GM12878 (cell line): Measurements from ENCODE around the gene SFN. TPM values are rescaled to one million over a fixed set of nuclear protein-coding genes. Genes with fewer than 3 reads are reported as not detected.

Experiments used
- ASH2L ChIP-seq: fragments of 300-600, 200-600 bp; sonication (generic); IDR thresholded peaks from 2 replicates; pipeline ENCODE4 v1.6.1; 2017; ENCODE audit warnings: low read depth, mild to moderate bottlenecking, borderline replicate concordance
- ATF7 ChIP-seq: fragments of 450-650 bp; IDR thresholded peaks from 2 replicates; pipeline ENCODE4 v1.6.1; 2016; ENCODE audit warnings: low read depth, mild to moderate bottlenecking
- CHD1 ChIP-seq: IDR thresholded peaks from 2 replicates; pipeline ENCODE4 v1.6.1; 2012; ENCODE audit warnings: low read depth, low read length, improper control_type of control experiment
- CHD4 ChIP-seq: fragments of 200-600 bp; sonication (generic); IDR thresholded peaks from 2 replicates; pipeline ENCODE4 v1.6.1; 2016; ENCODE audit warnings: mild to moderate bottlenecking
- DPF2 ChIP-seq: fragments of 450-650 bp; IDR thresholded peaks from 2 replicates; pipeline ENCODE4 v1.6.1; 2017; ENCODE audit warnings: mild to moderate bottlenecking
- ESRRA ChIP-seq: IDR thresholded peaks from 2 replicates; pipeline ENCODE4 v1.6.1; 2012; ENCODE audit warnings: mild to moderate bottlenecking, low read length, improper control_type of control experiment
- ETV6 ChIP-seq, 2 experiments: fragments of 450-650 bp in 1 of 2; IDR thresholded peaks in 1 of 2; conservative IDR thresholded peaks in 1 of 2; 2 replicates each; pipeline ENCODE4 v1.6.1; 2014; ENCODE audit warnings: antibody characterized with exemption in 1 of 2, borderline replicate concordance in 1 of 2, low read depth in 1 of 2, mild to moderate bottlenecking in 1 of 2, moderate library complexity in 1 of 2
- MTA2 ChIP-seq: fragments of 450-650 bp; IDR thresholded peaks from 2 replicates; pipeline ENCODE4 v1.6.1; 2016; ENCODE audit warnings: low read depth, mild to moderate bottlenecking, moderate library complexity
- NBN ChIP-seq: fragments of 450-650 bp; IDR thresholded peaks from 2 replicates; pipeline ENCODE4 v1.6.1; 2016
- POLR2A ChIP-seq: IDR thresholded peaks from 2 replicates; pipeline ENCODE4 v1.6.1; 2011; ENCODE audit warnings: low read depth, mild to moderate bottlenecking, low read length
- POU2F2 ChIP-seq: IDR thresholded peaks from 3 replicates; pipeline ENCODE4 v1.6.1; 2011; ENCODE audit warnings: low read depth, mild to moderate bottlenecking, low read length, borderline replicate concordance
- RELA ChIP-seq: fragments of 450-650 bp; IDR thresholded peaks from 2 replicates; pipeline ENCODE4 v1.8.0; 2014; ENCODE audit warnings: borderline replicate concordance; ENCODE audit not compliant: partially characterized antibody
- SP1 ChIP-seq: IDR thresholded peaks from one replicate; pipeline ENCODE4 v1.6.1; 2011; ENCODE audit warnings: low read depth, low read length
- TCF3 ChIP-seq: IDR thresholded peaks from 2 replicates; pipeline ENCODE4 v1.6.1; 2012; ENCODE audit warnings: low read depth, mild to moderate bottlenecking, low read length, borderline replicate concordance; ENCODE audit not compliant: insufficient read depth
- TCF7 ChIP-seq: IDR thresholded peaks from 2 replicates; pipeline ENCODE4 v1.6.1; 2014; ENCODE audit warnings: antibody characterized with exemption, borderline replicate concordance
- polyA plus RNA-seq, 11 experiments: library from polyadenylated mRNA; depleted of rRNA in 4 of 11; unstranded in 6 of 11; stranded (reverse) in 5 of 11; fragments of >200 nt; fragmentation: Nextera tagmentation in 4 of 11; fragmentation: Illumina TruSeq in 1 of 11; extraction: Ambion mirVana in 4 of 11; extraction: Trizol in 1 of 11; gene quantifications; 1 replicate in 1 of 11; 2 replicates in 10 of 11; pipeline versions ENCODE4 v1.2.1 to v1.2.3, GENCODE V29; 2011 to 2016; ENCODE audit warnings: inconsistent platforms in 2 of 11, missing spikeins in 2 of 11, low read depth in 1 of 11
- total RNA-seq, 4 experiments: library from RNA; depleted of rRNA in 3 of 4; stranded (reverse); fragments of >200 nt in 3 of 4; fragmentation: Illumina TruSeq in 1 of 4; extraction: Trizol in 1 of 4; gene quantifications; 2 replicates each; pipeline versions ENCODE4 v1.2.1 to v1.2.3, GENCODE V29; 2013 to 2021
- TF ChIP-seq, protein P1 (sequence below): fragments of 450-650 bp; formaldehyde crosslinking; IDR thresholded peaks from 2 replicates; pipeline ENCODE4 v1.4.0; 2022; ENCODE audit warnings: mild to moderate bottlenecking, moderate library complexity
- TF ChIP-seq, protein P2 (sequence below): fragments of 450-650 bp; IDR thresholded peaks from 2 replicates; pipeline ENCODE4 v1.6.1; 2017; ENCODE audit warnings: low read depth, mild to moderate bottlenecking, moderate library complexity
- TF ChIP-seq, protein P3 (sequence below): IDR thresholded peaks from 2 replicates; pipeline ENCODE4 v1.6.1; 2012; ENCODE audit warnings: low read length, inconsistent platforms
- TF ChIP-seq, protein P4 (sequence below): fragments of 450-650 bp; IDR thresholded peaks from 2 replicates; pipeline ENCODE4 v1.6.1; 2016; ENCODE audit warnings: mild to moderate bottlenecking
- TF ChIP-seq, protein P5 (sequence below): fragments of 450-650 bp; IDR thresholded peaks from 2 replicates; pipeline ENCODE4 v1.6.1; 2017; ENCODE audit warnings: mild to moderate bottlenecking, low read depth, inconsistent platforms; ENCODE audit not compliant: poor library complexity, severe bottlenecking

The SFN gene
- total and polyA plus RNA-seq, 10 of the 15 experiments (the other 5 are each of a cell fraction or from before 2014, with no cell fraction given) = 0.19 to 2.9 (median 1.0) TPM

DNA sequence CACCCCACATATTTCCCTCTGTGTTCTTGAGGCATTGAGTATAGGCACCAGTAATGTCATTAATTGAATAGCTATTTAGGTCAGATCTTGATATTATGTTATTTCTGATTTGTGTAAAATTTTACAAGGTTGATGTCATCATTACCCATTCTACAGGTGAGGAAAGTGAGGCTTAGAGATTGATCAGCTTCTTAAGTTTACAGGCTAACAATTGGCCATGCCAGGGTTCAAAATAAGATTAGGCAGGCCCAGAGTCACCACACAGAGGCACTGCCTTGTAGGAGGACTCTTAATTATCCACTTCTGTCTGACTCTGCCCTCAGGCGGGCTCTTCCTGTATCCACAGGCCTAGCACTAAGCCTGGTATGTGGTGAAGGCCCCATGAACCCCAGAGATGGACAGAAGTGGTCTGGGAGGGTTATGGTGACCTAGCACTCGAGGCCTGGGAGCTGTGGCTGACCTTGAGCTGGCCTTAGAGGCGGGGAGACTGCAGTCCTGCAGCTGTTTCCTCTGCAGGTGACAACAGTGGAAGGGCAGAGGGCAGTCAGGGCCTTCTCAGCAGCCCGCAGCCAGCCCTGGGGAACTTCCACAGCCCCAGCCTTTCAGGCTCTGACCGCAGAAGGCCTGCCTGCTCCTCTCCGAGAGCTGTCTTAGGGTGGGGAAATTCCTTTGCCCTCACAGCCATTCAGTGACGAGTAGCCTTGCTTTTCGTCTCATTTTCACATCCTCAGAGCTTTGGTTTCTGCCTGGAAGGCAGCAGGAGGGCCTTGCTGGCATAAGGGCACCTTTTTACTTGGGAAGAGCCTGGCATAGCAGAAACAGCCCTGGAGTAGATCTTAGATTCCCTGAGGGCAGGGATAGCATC is 24.2 kb upstream of the SFN start (continued):
- TF ChIP-seq, protein P1, sequence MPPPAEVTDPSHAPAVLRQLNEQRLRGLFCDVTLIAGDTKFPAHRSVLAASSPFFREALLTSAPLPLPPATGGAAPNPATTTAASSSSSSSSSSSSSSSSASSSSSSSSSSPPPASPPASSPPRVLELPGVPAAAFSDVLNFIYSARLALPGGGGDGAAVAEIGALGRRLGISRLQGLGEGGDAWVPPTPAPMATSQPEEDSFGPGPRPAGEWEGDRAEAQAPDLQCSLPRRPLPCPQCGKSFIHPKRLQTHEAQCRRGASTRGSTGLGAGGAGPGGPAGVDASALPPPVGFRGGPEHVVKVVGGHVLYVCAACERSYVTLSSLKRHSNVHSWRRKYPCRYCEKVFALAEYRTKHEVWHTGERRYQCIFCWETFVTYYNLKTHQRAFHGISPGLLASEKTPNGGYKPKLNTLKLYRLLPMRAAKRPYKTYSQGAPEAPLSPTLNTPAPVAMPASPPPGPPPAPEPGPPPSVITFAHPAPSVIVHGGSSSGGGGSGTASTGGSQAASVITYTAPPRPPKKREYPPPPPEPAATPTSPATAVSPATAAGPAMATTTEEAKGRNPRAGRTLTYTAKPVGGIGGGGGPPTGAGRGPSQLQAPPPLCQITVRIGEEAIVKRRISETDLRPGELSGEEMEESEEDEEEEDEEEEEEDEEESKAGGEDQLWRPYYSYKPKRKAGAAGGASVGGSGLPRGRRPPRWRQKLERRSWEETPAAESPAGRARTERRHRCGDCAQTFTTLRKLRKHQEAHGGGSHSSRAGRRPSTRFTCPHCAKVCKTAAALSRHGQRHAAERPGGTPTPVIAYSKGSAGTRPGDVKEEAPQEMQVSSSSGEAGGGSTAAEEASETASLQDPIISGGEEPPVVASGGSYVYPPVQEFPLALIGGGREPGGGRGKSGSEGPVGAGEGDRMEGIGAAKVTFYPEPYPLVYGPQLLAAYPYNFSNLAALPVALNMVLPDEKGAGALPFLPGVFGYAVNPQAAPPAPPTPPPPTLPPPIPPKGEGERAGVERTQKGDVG (CRISPR knock-in tag) = no peak
- peak; percentile 93 for TF ChIP-seq ESRRA
- TF ChIP-seq TCF3 = peak; percentile 74; the same call in 1 of the 2 replicates
- peak; percentile 45 for TF ChIP-seq POLR2A
- TF ChIP-seq MTA2 = peak; percentile 78
- TF ChIP-seq, protein P2, sequence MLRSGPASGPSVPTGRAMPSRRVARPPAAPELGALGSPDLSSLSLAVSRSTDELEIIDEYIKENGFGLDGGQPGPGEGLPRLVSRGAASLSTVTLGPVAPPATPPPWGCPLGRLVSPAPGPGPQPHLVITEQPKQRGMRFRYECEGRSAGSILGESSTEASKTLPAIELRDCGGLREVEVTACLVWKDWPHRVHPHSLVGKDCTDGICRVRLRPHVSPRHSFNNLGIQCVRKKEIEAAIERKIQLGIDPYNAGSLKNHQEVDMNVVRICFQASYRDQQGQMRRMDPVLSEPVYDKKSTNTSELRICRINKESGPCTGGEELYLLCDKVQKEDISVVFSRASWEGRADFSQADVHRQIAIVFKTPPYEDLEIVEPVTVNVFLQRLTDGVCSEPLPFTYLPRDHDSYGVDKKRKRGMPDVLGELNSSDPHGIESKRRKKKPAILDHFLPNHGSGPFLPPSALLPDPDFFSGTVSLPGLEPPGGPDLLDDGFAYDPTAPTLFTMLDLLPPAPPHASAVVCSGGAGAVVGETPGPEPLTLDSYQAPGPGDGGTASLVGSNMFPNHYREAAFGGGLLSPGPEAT = peak; percentile 96
- TF ChIP-seq, protein P3, sequence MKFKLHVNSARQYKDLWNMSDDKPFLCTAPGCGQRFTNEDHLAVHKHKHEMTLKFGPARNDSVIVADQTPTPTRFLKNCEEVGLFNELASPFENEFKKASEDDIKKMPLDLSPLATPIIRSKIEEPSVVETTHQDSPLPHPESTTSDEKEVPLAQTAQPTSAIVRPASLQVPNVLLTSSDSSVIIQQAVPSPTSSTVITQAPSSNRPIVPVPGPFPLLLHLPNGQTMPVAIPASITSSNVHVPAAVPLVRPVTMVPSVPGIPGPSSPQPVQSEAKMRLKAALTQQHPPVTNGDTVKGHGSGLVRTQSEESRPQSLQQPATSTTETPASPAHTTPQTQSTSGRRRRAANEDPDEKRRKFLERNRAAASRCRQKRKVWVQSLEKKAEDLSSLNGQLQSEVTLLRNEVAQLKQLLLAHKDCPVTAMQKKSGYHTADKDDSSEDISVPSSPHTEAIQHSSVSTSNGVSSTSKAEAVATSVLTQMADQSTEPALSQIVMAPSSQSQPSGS = no peak; the same call in 1 of the 2 replicates
- TF ChIP-seq RELA = peak; percentile 99
- TF ChIP-seq, protein P4, sequence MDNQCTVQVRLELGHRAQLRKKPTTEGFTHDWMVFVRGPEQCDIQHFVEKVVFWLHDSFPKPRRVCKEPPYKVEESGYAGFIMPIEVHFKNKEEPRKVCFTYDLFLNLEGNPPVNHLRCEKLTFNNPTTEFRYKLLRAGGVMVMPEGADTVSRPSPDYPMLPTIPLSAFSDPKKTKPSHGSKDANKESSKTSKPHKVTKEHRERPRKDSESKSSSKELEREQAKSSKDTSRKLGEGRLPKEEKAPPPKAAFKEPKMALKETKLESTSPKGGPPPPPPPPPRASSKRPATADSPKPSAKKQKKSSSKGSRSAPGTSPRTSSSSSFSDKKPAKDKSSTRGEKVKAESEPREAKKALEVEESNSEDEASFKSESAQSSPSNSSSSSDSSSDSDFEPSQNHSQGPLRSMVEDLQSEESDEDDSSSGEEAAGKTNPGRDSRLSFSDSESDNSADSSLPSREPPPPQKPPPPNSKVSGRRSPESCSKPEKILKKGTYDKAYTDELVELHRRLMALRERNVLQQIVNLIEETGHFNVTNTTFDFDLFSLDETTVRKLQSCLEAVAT = peak; percentile 81
- no peak for TF ChIP-seq CHD4
- TF ChIP-seq POU2F2 = no peak; the same call in 2 of the 3 replicates
- peak; percentile 63; the same call in 1 of the 2 replicates for TF ChIP-seq ATF7
- TF ChIP-seq NBN = peak; percentile 94; the same call in 1 of the 2 replicates
- TF ChIP-seq, protein P5, sequence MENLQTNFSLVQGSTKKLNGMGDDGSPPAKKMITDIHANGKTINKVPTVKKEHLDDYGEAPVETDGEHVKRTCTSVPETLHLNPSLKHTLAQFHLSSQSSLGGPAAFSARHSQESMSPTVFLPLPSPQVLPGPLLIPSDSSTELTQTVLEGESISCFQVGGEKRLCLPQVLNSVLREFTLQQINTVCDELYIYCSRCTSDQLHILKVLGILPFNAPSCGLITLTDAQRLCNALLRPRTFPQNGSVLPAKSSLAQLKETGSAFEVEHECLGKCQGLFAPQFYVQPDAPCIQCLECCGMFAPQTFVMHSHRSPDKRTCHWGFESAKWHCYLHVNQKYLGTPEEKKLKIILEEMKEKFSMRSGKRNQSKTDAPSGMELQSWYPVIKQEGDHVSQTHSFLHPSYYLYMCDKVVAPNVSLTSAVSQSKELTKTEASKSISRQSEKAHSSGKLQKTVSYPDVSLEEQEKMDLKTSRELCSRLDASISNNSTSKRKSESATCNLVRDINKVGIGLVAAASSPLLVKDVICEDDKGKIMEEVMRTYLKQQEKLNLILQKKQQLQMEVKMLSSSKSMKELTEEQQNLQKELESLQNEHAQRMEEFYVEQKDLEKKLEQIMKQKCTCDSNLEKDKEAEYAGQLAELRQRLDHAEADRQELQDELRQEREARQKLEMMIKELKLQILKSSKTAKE = peak; percentile 83
- no peak for TF ChIP-seq ASH2L
- peak; percentile 68 for TF ChIP-seq SP1
- peak in 1 of 2 experiments; percentile 68; a peak in 1 of 4 replicates for TF ChIP-seq ETV6 (conservative IDR thresholded peaks at IDR 0.05 in 1 of 2, IDR thresholded peaks at IDR 0.05 in 1 of 2; ENCODE audit: borderline replicate concordance in 1 of 2, low read depth in 1 of 2)
- TF ChIP-seq DPF2 = no peak; the same call in 1 of the 2 replicates
- TF ChIP-seq TCF7 = no peak
- TF ChIP-seq CHD1 = no peak
